A549 (cell line): Measurements from ENCODE around the gene HIVEP1. TPM values are rescaled to one million over a fixed set of nuclear protein-coding genes. Genes with fewer than 3 reads are reported as not detected.

Experiments used
- ATAC-seq, 2 experiments: fragments of 200-7000 bp in 1 of 2; fragments of >200 bp in 1 of 2; cut with Nextera tagmentation in 1 of 2; cut with Tn5 transposase in 1 of 2; 3 replicates each; pipeline versions ENCODE4 v1.8.0 to v1.9.1; 2018 to 2020; ENCODE audit warnings: mild to moderate bottlenecking in 1 of 2, moderate library complexity in 1 of 2
- CTCF ChIA-PET: fragments of 300-600 bp; sonication (Branson Sonifier 250); formaldehyde crosslinking; extraction: SDS; loops from one replicate; lab custom pipeline; 2021; ENCODE audit warnings: antibody characterized with exemption, inconsistent platforms; lab: Yijun Ruan, JAX
- POLR2A ChIA-PET: fragments of 350-600 bp; formaldehyde crosslinking; extraction: SDS; loops from one replicate; lab custom pipeline; 2021; ENCODE audit warnings: antibody characterized with exemption, inconsistent platforms; lab: Yijun Ruan, JAX
- DNase-seq, 2 experiments: peaks; one replicate each; pipeline versions ENCODE4 v3.0.0 to v3.0.0-alpha.2; 2011 to 2016; ENCODE audit warnings: low read depth in 1 of 2, low spot score in 1 of 2
- FAIRE-seq: peaks from 2 replicates; lab custom pipeline; 2011; peaks lifted over from hg19 to GRCh38; lab: Jason Lieb, UNC
- H3K27ac ChIP-seq, 2 experiments: fragments of >200 bp; sonication (Bioruptor Twin); formaldehyde crosslinking; 3 replicates each; pipeline ENCODE4 v1.5.1; 2016 to 2017
- H3K4me1 ChIP-seq: fragments of >200 bp; sonication (Bioruptor Twin); formaldehyde crosslinking; 3 replicates; pipeline ENCODE4 v1.6.1; 2016
- H3K4me2 ChIP-seq: fragments of >200 bp; sonication (Bioruptor Twin); formaldehyde crosslinking; 3 replicates; pipeline ENCODE4 v1.6.1; 2016
- H3K4me3 ChIP-seq: fragments of >200 bp; sonication (Bioruptor Twin); formaldehyde crosslinking; 3 replicates; pipeline ENCODE4 v1.5.1; 2016
- H3K9me3 ChIP-seq: fragments of >200 bp; sonication (Bioruptor Twin); formaldehyde crosslinking; 3 replicates; pipeline ENCODE4 v1.6.1; 2016
- CHD2 ChIP-seq: fragments of 150-350 bp; IDR thresholded peaks from 2 replicates; pipeline ENCODE4 v1.6.1; 2014; ENCODE audit warnings: low read length; ENCODE audit not compliant: partially characterized antibody
- CHD4 ChIP-seq: fragments of 200-600 bp; sonication (generic); IDR thresholded peaks from 2 replicates; pipeline ENCODE4 v1.6.1; 2016; ENCODE audit warnings: antibody characterized with exemption, mild to moderate bottlenecking, borderline replicate concordance
- E2F6 ChIP-seq: IDR thresholded peaks from 2 replicates; pipeline ENCODE4 v1.6.1; 2012; ENCODE audit warnings: low read depth, borderline replicate concordance
- EHMT2 ChIP-seq: fragments of 200-600 bp; sonication (generic); IDR thresholded peaks from 2 replicates; pipeline ENCODE4 v1.6.1; 2016; ENCODE audit warnings: antibody characterized with exemption, low read depth, mild to moderate bottlenecking, moderate library complexity
- FOSB ChIP-seq: fragments of 250-450 bp; sonication (Bioruptor Pico); IDR thresholded peaks from 2 replicates; pipeline ENCODE4 v1.5.0; 2020; ENCODE audit warnings: mild to moderate bottlenecking, moderate library complexity
- HDAC2 ChIP-seq: fragments of 200-600 bp; sonication (generic); IDR thresholded peaks from 2 replicates; pipeline ENCODE4 v1.6.1; 2016
- HEYL ChIP-seq: fragments of 250-450 bp; sonication (Bioruptor Pico); IDR thresholded peaks from 2 replicates; pipeline ENCODE4 v1.8.0; 2021; ENCODE audit warnings: mild to moderate bottlenecking, moderate library complexity
- HMGXB4 ChIP-seq: fragments of 250-450 bp; sonication (Bioruptor Pico); IDR thresholded peaks from 2 replicates; pipeline ENCODE4 v1.5.0; 2021; ENCODE audit warnings: mild to moderate bottlenecking, moderate library complexity, borderline replicate concordance
- HOXA7 ChIP-seq: fragments of 250-450 bp; sonication (Bioruptor Pico); IDR thresholded peaks from 2 replicates; pipeline ENCODE4 v1.5.0; 2020; ENCODE audit warnings: mild to moderate bottlenecking, moderate library complexity
- HOXB13 ChIP-seq: fragments of 250-450 bp; sonication (Bioruptor Pico); IDR thresholded peaks from 2 replicates; pipeline ENCODE4 v1.5.0; 2020; ENCODE audit warnings: low read depth, mild to moderate bottlenecking, moderate library complexity
- JUN ChIP-seq, 2 experiments: fragments of >200 bp; sonication (Bioruptor Twin); formaldehyde crosslinking; IDR thresholded peaks; 2 replicates in 1 of 2; 3 replicates in 1 of 2; pipeline ENCODE4 v1.6.1; 2016 to 2017
- JUNB ChIP-seq: fragments of >200 bp; sonication (Bioruptor Twin); formaldehyde crosslinking; IDR thresholded peaks from 2 replicates; pipeline ENCODE4 v1.6.1; 2016
- KDM5A ChIP-seq: fragments of 200-600 bp; sonication (generic); IDR thresholded peaks from 2 replicates; pipeline ENCODE4 v1.6.1; 2016; ENCODE audit warnings: antibody characterized with exemption, mild to moderate bottlenecking
- MAZ ChIP-seq: fragments of 150-350 bp; IDR thresholded peaks from 2 replicates; pipeline ENCODE4 v1.6.1; 2014; ENCODE audit warnings: antibody characterized with exemption, low read depth, low read length, borderline replicate concordance
- PHF8 ChIP-seq: fragments of 200-600 bp; sonication (generic); IDR thresholded peaks from 2 replicates; pipeline ENCODE4 v1.6.1; 2016; ENCODE audit warnings: low read depth, mild to moderate bottlenecking, antibody characterized with exemption, moderate library complexity, borderline replicate concordance
- RNF2 ChIP-seq: fragments of 200-600 bp; sonication (generic); IDR thresholded peaks from 2 replicates; pipeline ENCODE4 v1.6.1; 2016; ENCODE audit warnings: low read depth, mild to moderate bottlenecking, antibody characterized with exemption, moderate library complexity, borderline replicate concordance
- SMC3 ChIP-seq: fragments of >200 bp; sonication (Bioruptor Twin); formaldehyde crosslinking; IDR thresholded peaks from 3 replicates; pipeline ENCODE4 v1.6.1; 2018; ENCODE audit warnings: inconsistent platforms
- SREBF2 ChIP-seq: fragments of 450-650 bp; IDR thresholded peaks from 2 replicates; pipeline ENCODE4 v1.6.1; 2014; ENCODE audit warnings: mild to moderate bottlenecking, moderate library complexity
- TP53 ChIP-seq: fragments of 250-450 bp; sonication (Bioruptor Pico); IDR thresholded peaks from 2 replicates; pipeline ENCODE4 v1.5.0; 2021; ENCODE audit warnings: mild to moderate bottlenecking, moderate library complexity
- ZC3H11A ChIP-seq: fragments of 450-650 bp; IDR thresholded peaks from 2 replicates; pipeline ENCODE4 v1.6.1; 2014; ENCODE audit warnings: antibody characterized with exemption, mild to moderate bottlenecking
- ZNF302 ChIP-seq: fragments of 250-450 bp; sonication (Bioruptor Pico); IDR thresholded peaks from 2 replicates; pipeline ENCODE4 v1.9.0; 2021; ENCODE audit warnings: inconsistent platforms, mild to moderate bottlenecking, moderate library complexity
- ZSCAN20 ChIP-seq: fragments of 250-450 bp; sonication (Bioruptor Pico); IDR thresholded peaks from 2 replicates; pipeline ENCODE4 v1.8.0; 2022; ENCODE audit warnings: mild to moderate bottlenecking, moderate library complexity
- WGBS: methylation state at CpG from one replicate; pipeline ENCODE4 v1.1.6; 2017; ENCODE audit errors: missing lambda C conversion rate; 5-methylcytosine and 5-hydroxymethylcytosine counted together
- polyA plus RNA-seq, 4 experiments: library from polyadenylated mRNA; depleted of rRNA in 3 of 4; stranded (reverse); fragments of >200 nt; fragmentation: RNase III in 1 of 4; extraction: RNeasy Plus Mini Kit Qiagen cat#74134 plus additional on column Dnase treatment in 1 of 4; gene quantifications; 2 replicates in 3 of 4; 3 replicates in 1 of 4; pipeline ENCODE4 v1.2.3, GENCODE V29; 2011 to 2017
- TF ChIP-seq, protein P1 (sequence below): fragments of >200 bp; sonication (Bioruptor Twin); formaldehyde crosslinking; IDR thresholded peaks from 3 replicates; pipeline ENCODE4 v1.6.1; 2016

Gene HIVEP1
- polyA plus RNA-seq, 2 of the 4 experiments (the other 2 are of a cell fraction): 5.8 to 10.5 TPM

DNA sequence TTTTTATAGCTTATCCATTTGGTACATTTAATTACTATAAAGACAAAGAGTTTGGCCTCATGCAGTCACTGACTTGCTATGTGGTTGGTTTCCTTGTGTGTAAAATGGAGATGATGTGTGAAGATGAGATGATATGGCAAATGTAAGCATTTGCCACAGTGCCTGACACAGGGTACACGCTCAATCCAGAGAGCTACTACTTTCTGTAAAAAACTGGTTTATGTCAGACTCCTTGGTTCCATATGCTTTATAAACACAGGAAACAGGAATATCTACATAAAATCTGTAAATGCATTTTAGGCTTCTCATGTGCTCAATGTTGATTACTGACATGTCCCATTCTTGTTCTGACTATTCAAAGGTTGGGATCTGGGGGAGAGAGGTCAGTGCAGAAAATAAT is 10.4 kb downstream of the HIVEP1 start:
- H3K4me3 ChIP-seq: no peak overlapping the region
- ATAC-seq: no peak
- no peak overlapping the region for H3K4me2 ChIP-seq
- CTCF ChIA-PET: interaction anchor here (1.2 kb wide), 1 partner anchor 368 kb away, joined by 3 read pairs; no protein-coding TSS in a partner anchor
- POLR2A ChIA-PET: no interaction called here
- H3K9me3 ChIP-seq: no peaks in the 10 kb centered on the region
- FAIRE-seq: no peak
- no peak overlapping the region for H3K27ac ChIP-seq
- WGBS: 94% methylated on average over 1 of the region's 1 CpG
- DNase-seq: no peak
- TF ChIP-seq SREBF2: no peak
- TF ChIP-seq CHD4: no peak
- no peak for TF ChIP-seq PHF8
- TF ChIP-seq KDM5A: no peak
- H3K4me1 ChIP-seq: no peaks in the 10 kb centered on the region; the same call in 2 of the 3 replicates

GRCh38 chr6:12022953-12023388 is 10.9 kb downstream of the HIVEP1 start:
- no peaks in the 10 kb centered on the region for H3K9me3 ChIP-seq
- DNase-seq (no peak), ATAC-seq (no peak), FAIRE-seq (no peak)
- TF ChIP-seq SREBF2 (no peak), RNF2 (no peak), KDM5A (no peak), FOSB (no peak), HDAC2 (no peak), HMGXB4 (CRISPR knock-in tag) (no peak), E2F6 (no peak), SMC3 (no peak), CHD2 (no peak), HEYL (CRISPR knock-in tag) (no peak), EHMT2 (no peak), HOXA7 (CRISPR knock-in tag) (no peak), MAZ (no peak), JUNB (no peak)
- H3K4me3 ChIP-seq: no peak overlapping the region
- 90% methylated on average over 7 of the region's 7 CpGs for WGBS
- no peak overlapping the region for H3K4me2 ChIP-seq
- H3K27ac ChIP-seq: no peak overlapping the region
- ChIA-PET POLR2A (no interaction called here), CTCF (interaction anchor here (1.2 kb wide), 1 partner anchor 368 kb away, joined by 3 read pairs; no protein-coding TSS in a partner anchor)
- H3K4me1 ChIP-seq: no peaks in the 10 kb centered on the region; the same call in 2 of the 3 replicates

GRCh38 chr6:12024216-12024615 is 12.1 kb downstream of the HIVEP1 start:
- CTCF ChIA-PET: interaction anchor here (1.2 kb wide), 1 partner anchor 369 kb away, joined by 5 read pairs; no protein-coding TSS in a partner anchor
- H3K4me1 ChIP-seq: no peaks in the 10 kb centered on the region; the same call in 2 of the 3 replicates
- FAIRE-seq (no peak), DNase-seq (no peak), ATAC-seq (no peak)
- POLR2A ChIA-PET: no interaction called here
- H3K4me2 ChIP-seq: no peak overlapping the region
- TF ChIP-seq HOXA7 (CRISPR knock-in tag) (no peak), CHD2 (no peak), ZNF302 (no peak), ZC3H11A (no peak), TP53 (CRISPR knock-in tag) (no peak), JUNB (no peak), ZSCAN20 (CRISPR knock-in tag) (no peak), FOSB (no peak), JUN (IDR thresholded peaks at IDR 0.05) (no peak), EHMT2 (no peak), HOXB13 (CRISPR knock-in tag) (no peak)
- TF ChIP-seq, protein P1, sequence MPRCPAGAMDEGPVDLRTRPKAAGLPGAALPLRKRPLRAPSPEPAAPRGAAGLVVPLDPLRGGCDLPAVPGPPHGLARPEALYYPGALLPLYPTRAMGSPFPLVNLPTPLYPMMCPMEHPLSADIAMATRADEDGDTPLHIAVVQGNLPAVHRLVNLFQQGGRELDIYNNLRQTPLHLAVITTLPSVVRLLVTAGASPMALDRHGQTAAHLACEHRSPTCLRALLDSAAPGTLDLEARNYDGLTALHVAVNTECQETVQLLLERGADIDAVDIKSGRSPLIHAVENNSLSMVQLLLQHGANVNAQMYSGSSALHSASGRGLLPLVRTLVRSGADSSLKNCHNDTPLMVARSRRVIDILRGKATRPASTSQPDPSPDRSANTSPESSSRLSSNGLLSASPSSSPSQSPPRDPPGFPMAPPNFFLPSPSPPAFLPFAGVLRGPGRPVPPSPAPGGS: no peak
- H3K4me3 ChIP-seq: no peak overlapping the region
- no peaks in the 10 kb centered on the region for H3K9me3 ChIP-seq
- 85% methylated on average over 2 of the region's 2 CpGs for WGBS
- H3K27ac ChIP-seq: no peak overlapping the region
